Gastrocnemius medialis (tissue), 4 donors: ENCODE measurements around the gene KIFC3.

ENCODE experiments used
- POLR2A ChIP-seq, 2 donors: fragments of 450-650 bp; IDR thresholded peaks; one replicate each; pipeline ENCODE4 v1.6.1; 2017; ENCODE audit warnings: antibody characterized with exemption in 2 of 2, mild to moderate bottlenecking in 2 of 2, moderate library complexity in 2 of 2
- TF ChIP-seq, protein P1 (sequence below), 5 experiments: fragments of 450-650 bp in 3 of 5; fragments of 200-600 bp in 2 of 5; sonication (generic) in 2 of 5; IDR thresholded peaks in 4 of 5; conservative IDR thresholded peaks in 1 of 5; 1 replicate in 4 of 5; 2 replicates in 1 of 5; pipeline ENCODE4 v1.5.1; 2016 to 2019; ENCODE audit warnings: antibody characterized with exemption in 5 of 5, mild to moderate bottlenecking in 3 of 5, moderate library complexity in 3 of 5

DNA sequence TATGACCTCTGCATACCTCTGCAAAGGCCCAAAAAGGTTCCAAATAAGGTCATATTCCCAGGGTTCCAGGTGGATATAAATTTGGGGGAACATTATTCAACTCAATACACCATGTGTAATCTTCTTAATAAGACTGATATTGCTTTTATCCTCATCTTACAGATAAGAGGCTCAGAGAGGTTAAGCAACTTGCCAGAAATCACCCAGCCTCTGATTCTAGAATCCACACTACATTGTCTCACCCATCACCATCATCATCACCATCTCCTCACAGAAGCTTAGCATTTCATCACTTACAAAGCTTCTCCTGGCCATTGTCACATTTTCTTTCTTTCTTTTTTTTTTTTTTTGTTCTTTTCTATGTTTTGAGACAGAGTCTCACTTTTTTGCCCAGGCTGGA is 15.4 kb upstream of the KIFC3 start:
- TF ChIP-seq, protein P1, sequence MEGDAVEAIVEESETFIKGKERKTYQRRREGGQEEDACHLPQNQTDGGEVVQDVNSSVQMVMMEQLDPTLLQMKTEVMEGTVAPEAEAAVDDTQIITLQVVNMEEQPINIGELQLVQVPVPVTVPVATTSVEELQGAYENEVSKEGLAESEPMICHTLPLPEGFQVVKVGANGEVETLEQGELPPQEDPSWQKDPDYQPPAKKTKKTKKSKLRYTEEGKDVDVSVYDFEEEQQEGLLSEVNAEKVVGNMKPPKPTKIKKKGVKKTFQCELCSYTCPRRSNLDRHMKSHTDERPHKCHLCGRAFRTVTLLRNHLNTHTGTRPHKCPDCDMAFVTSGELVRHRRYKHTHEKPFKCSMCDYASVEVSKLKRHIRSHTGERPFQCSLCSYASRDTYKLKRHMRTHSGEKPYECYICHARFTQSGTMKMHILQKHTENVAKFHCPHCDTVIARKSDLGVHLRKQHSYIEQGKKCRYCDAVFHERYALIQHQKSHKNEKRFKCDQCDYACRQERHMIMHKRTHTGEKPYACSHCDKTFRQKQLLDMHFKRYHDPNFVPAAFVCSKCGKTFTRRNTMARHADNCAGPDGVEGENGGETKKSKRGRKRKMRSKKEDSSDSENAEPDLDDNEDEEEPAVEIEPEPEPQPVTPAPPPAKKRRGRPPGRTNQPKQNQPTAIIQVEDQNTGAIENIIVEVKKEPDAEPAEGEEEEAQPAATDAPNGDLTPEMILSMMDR (IDR thresholded peaks at IDR 0.05 in 4 of 5, conservative IDR thresholded peaks at IDR 0.05 in 1 of 5) = no peak
- TF ChIP-seq POLR2A (IDR thresholded peaks at IDR 0.05) = no peak
